Omental fat pad (tissue), 4 donors: ENCODE data around the gene RIC1. TPM values are rescaled to one million over a fixed set of nuclear protein-coding genes. Genes with fewer than 3 reads are reported as not detected.

ENCODE experiments used
- total RNA-seq, 4 donors: library from RNA; depleted of rRNA; stranded (reverse); fragments of >200 nt; gene quantifications; one replicate each; pipeline ENCODE4 v1.1.0, GENCODE V29; 2016

Gene RIC1
- total RNA-seq, 4 donors from 2014 or later, result 27.4 to 62.3 (median 36.1) TPM

Other genes with a start within 250 kb of the RIC1 start
- gene PLGRKT, start 191.2 kb upstream of the RIC1 start, total RNA-seq, result 10 to 100 TPM in 3 of 4 donors, 1 to 10 TPM in 1; 8.9 to 15.3 (median 12.3) TPM
- 10 to 100 TPM in 1 of 4 donors, 1 to 10 TPM in 3; 1.4 to 10.4 (median 6.7) TPM for gene CD274, start 178.6 kb upstream of the RIC1 start, total RNA-seq
- 10 to 100 TPM in 1 of 4 donors, 1 to 10 TPM in 3; 3.5 to 10.7 (median 3.8) TPM for gene PDCD1LG2, start 118.6 kb upstream of the RIC1 start, total RNA-seq
- gene ERMP1, start 204.0 kb downstream of the RIC1 start, total RNA-seq, result 10 to 100 TPM; 10.7 to 18.9 (median 15.0) TPM